SK-N-SH (cell line): ENCODE measurements around the gene PAXIP1.

Experiments used
- MEF2A ChIP-seq: IDR thresholded peaks from 2 replicates; pipeline ENCODE4 v1.4.0; 2012; ENCODE audit warnings: low read depth, borderline replicate concordance
- RXRA ChIP-seq: IDR thresholded peaks from 2 replicates; pipeline ENCODE4 v1.4.0; 2012; ENCODE audit warnings: low read depth, mild to moderate bottlenecking, borderline replicate concordance
- TAF1 ChIP-seq: IDR thresholded peaks from 2 replicates; pipeline ENCODE4 v1.6.1; 2012; ENCODE audit warnings: low read depth, mild to moderate bottlenecking, low read length, moderate library complexity, borderline replicate concordance
- TF ChIP-seq, protein P1 (sequence below): fragments of 200-600 bp; sonication (generic); IDR thresholded peaks from 2 replicates; pipeline ENCODE4 v1.6.1; 2017; ENCODE audit warnings: antibody characterized with exemption, mild to moderate bottlenecking, moderate library complexity

DNA sequence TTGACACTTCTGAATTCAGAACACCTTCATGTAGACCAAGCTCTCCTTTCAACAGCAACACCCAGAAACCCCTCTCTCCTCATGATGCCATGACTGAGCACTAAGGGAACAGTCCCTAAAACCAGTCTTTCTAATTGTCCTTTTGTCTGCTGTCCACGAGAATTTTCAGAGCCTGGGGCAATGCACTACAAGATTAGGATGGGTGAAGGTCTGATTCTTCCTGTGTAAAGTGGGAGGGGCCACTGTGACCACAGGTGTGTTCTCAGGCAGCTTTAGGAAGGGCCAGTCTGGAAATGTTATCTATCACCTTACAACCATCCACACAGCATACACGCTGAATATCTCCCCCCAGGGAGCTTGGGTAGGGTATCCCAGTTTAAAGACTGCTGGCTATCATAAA is 7.9 kb downstream of the PAXIP1 start:
- TF ChIP-seq TAF1: no peak
- no peak for TF ChIP-seq RXRA
- TF ChIP-seq, protein P1, sequence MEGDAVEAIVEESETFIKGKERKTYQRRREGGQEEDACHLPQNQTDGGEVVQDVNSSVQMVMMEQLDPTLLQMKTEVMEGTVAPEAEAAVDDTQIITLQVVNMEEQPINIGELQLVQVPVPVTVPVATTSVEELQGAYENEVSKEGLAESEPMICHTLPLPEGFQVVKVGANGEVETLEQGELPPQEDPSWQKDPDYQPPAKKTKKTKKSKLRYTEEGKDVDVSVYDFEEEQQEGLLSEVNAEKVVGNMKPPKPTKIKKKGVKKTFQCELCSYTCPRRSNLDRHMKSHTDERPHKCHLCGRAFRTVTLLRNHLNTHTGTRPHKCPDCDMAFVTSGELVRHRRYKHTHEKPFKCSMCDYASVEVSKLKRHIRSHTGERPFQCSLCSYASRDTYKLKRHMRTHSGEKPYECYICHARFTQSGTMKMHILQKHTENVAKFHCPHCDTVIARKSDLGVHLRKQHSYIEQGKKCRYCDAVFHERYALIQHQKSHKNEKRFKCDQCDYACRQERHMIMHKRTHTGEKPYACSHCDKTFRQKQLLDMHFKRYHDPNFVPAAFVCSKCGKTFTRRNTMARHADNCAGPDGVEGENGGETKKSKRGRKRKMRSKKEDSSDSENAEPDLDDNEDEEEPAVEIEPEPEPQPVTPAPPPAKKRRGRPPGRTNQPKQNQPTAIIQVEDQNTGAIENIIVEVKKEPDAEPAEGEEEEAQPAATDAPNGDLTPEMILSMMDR: no peak
- TF ChIP-seq MEF2A: no peak
